BE2C (cell line): ENCODE results near the gene PMPCB.
A peak's percentile ranks its signal among the peaks of the same experiment; 100 is the strongest.

Experiments used
- DNase-seq: peaks from one replicate; pipeline ENCODE4 v3.0.0-alpha.2; 2020
- H3K27me3 ChIP-seq: fragments of 250-450 bp; sonication (Bioruptor Pico); 2 replicates; pipeline ENCODE4 v1.5.1; 2020; ENCODE audit warnings: mild to moderate bottlenecking
- H3K36me3 ChIP-seq: fragments of 250-450 bp; sonication (Bioruptor Pico); 2 replicates; pipeline ENCODE4 v1.5.1; 2020; ENCODE audit warnings: mild to moderate bottlenecking
- H3K4me1 ChIP-seq: fragments of 250-450 bp; sonication (Bioruptor Pico); 2 replicates; pipeline ENCODE4 v1.5.1; 2020
- H3K4me3 ChIP-seq: 2 replicates; pipeline ENCODE4 v1.5.1; 2011; ENCODE audit warnings: low read depth, low read length
- H3K9me3 ChIP-seq: fragments of 250-450 bp; sonication (Bioruptor Pico); 2 replicates; pipeline ENCODE4 v1.5.1; 2020
- CTCF ChIP-seq: IDR thresholded peaks from 2 replicates; pipeline ENCODE4 v1.5.1; 2012; ENCODE audit warnings: mild to moderate bottlenecking, low read depth, low read length

PMPCB gene

GRCh38 chr7:103341466-103341865 lies 44.2 kb downstream of the PMPCB start:
- Histone ChIP-seq H3K27me3 (no peaks in the 10 kb centered on the region), H3K4me3 (no peak overlapping the region), H3K36me3 (peaks cover 55% of the 10 kb centered on the region), H3K9me3 (no peaks in the 10 kb centered on the region), H3K4me1 (no peaks in the 10 kb centered on the region)
- TF ChIP-seq CTCF: no peak
- DNase-seq: no peak

GRCh38 chr7:103343332-103343731 lies 46.1 kb downstream of the PMPCB start:
- Histone ChIP-seq H3K9me3 (no peaks in the 10 kb centered on the region), H3K27me3 (no peaks in the 10 kb centered on the region), H3K4me3 (peak overlapping the region; percentile 99), H3K36me3 (peaks cover 37% of the 10 kb centered on the region), H3K4me1 (no peaks in the 10 kb centered on the region)
- no peak for DNase-seq
- TF ChIP-seq CTCF: no peak

GRCh38 chr7:103343758-103344452 lies 46.7 kb downstream of the PMPCB start:
- H3K4me3 ChIP-seq: peak overlapping the region; percentile 99
- no peak for TF ChIP-seq CTCF
- H3K27me3 ChIP-seq: no peaks in the 10 kb centered on the region
- no peaks in the 10 kb centered on the region for H3K4me1 ChIP-seq
- peaks cover 32% of the 10 kb centered on the region for H3K36me3 ChIP-seq
- H3K9me3 ChIP-seq: no peaks in the 10 kb centered on the region
- DNase-seq: peak; percentile 7

GRCh38 chr7:103344453-103345149 lies 47.4 kb downstream of the PMPCB start, which contains the start of gene DNAJC2:
TSS of gene DNAJC2 (minus strand) at chr7:103344767. CDS start at chr7:103344622, 145 bp downstream.
- no peaks in the 10 kb centered on the region for H3K4me1 ChIP-seq
- DNase-seq: peak; percentile 89
- no peaks in the 10 kb centered on the region for H3K27me3 ChIP-seq
- no peak for TF ChIP-seq CTCF
- H3K9me3 ChIP-seq: no peaks in the 10 kb centered on the region
- peak within 1 kb of the TSS; percentile 99 for H3K4me3 ChIP-seq
- H3K36me3 ChIP-seq: peaks cover 25% of the 10 kb centered on the region

GRCh38 chr7:103346396-103346795 lies 49.2 kb downstream of the PMPCB start:
- no peaks in the 10 kb centered on the region for H3K27me3 ChIP-seq
- H3K4me3 ChIP-seq: no peak overlapping the region
- H3K4me1 ChIP-seq: no peaks in the 10 kb centered on the region
- DNase-seq: no peak
- no peaks in the 10 kb centered on the region for H3K9me3 ChIP-seq
- H3K36me3 ChIP-seq: peaks cover 12% of the 10 kb centered on the region
- no peak for TF ChIP-seq CTCF
